Head of caudate nucleus (tissue), 42 donors: Measurements from ENCODE around the gene GTF3C5.
"Not testable (repeated sequence)": the region's sequence is repeated elsewhere in the genome, so short reads cannot be mapped to it uniquely, and the experiment has no call there.

Experiments
- DNase-seq, 42 donors: peaks; one replicate each; pipeline versions ENCODE4 v3.0.0 to v3.0.0-alpha.2; 2020 to 2021; ENCODE audit warnings: mixed read lengths in 7 of 42
- intact Hi-C: fragments of 100-400 bp; cut with DNase I; formaldehyde crosslinking; loops from one replicate; pipeline ENCODE4 v1.15.0; 2022

Gene GTF3C5

GRCh38 chr9:133061764-133062145 is 31.0 kb downstream of the GTF3C5 start, which contains the start of gene CEL:
Gene CEL (plus strand): TSS chr9:133061981. CDS start chr9:133062003, 22 bp downstream.
- DNase-seq, intact Hi-C loops: not testable (repeated sequence)

- intact Hi-C loops, DNase-seq: not testable (repeated sequence)
Measured at GRCh38 chr9:133062569-133062968, 31.8 kb downstream of the GTF3C5 start.

GRCh38 chr9:133063159-133063499 is 32.3 kb downstream of the GTF3C5 start:
- intact Hi-C loops = no loop called here
- DNase-seq = no peak

- intact Hi-C loops = no loop called here
- no peak for DNase-seq
Measured at GRCh38 chr9:133063500-133064231, 32.9 kb downstream of the GTF3C5 start.

- no peak for DNase-seq
- intact Hi-C loops = no loop called here
Measured at GRCh38 chr9:133064241-133065069, 33.7 kb downstream of the GTF3C5 start.

GRCh38 chr9:133065070-133065388 is 34.2 kb downstream of the GTF3C5 start:
- intact Hi-C loops = no loop called here
- no peak for DNase-seq

- no peak for DNase-seq
- intact Hi-C loops = no loop called here
Measured at GRCh38 chr9:133066181-133066983, 35.6 kb downstream of the GTF3C5 start.

- intact Hi-C loops = no loop called here
- DNase-seq = no peak
Measured at GRCh38 chr9:133067006-133067405, 36.2 kb downstream of the GTF3C5 start.

- no peak for DNase-seq
- intact Hi-C loops = no loop called here
Measured at GRCh38 chr9:133067813-133068212, 37.0 kb downstream of the GTF3C5 start.

GRCh38 chr9:133068431-133068830 is 37.6 kb downstream of the GTF3C5 start:
- DNase-seq, intact Hi-C loops: not testable (repeated sequence)

GRCh38 chr9:133070500-133070961 is 39.7 kb downstream of the GTF3C5 start:
- DNase-seq, intact Hi-C loops: not testable (repeated sequence)

GRCh38 chr9:133070985-133071384 is 40.2 kb downstream of the GTF3C5 start:
- DNase-seq, intact Hi-C loops: not testable (repeated sequence)

- intact Hi-C loops = no loop called here
- DNase-seq = no peak
Measured at GRCh38 chr9:133071484-133072150, 40.8 kb downstream of the GTF3C5 start.

GRCh38 chr9:133072210-133072609 is 41.4 kb downstream of the GTF3C5 start:
- intact Hi-C loops, DNase-seq: not testable (repeated sequence)

- no peak for DNase-seq
- intact Hi-C loops = no loop called here
Measured at GRCh38 chr9:133073086-133074014, 42.6 kb downstream of the GTF3C5 start.

- intact Hi-C loops = no loop called here
- no peak for DNase-seq
Measured at GRCh38 chr9:133074111-133074651, 43.4 kb downstream of the GTF3C5 start.

GRCh38 chr9:133075925-133076630 is 45.3 kb downstream of the GTF3C5 start:
- intact Hi-C loops = no loop called here
- DNase-seq = no peak
